Pancreas (tissue), 10 donors: ENCODE results near the gene RPEL1. TPM values are rescaled to one million over a fixed set of nuclear protein-coding genes. Genes with fewer than 3 reads are reported as not detected.

Source experiments
- ATAC-seq, 4 donors: fragments of 200-7000 bp; cut with Tn5 transposase; one replicate each; pipeline versions ENCODE4 v1.8.0 to v1.9.1; 2020; ENCODE audit warnings: mild to moderate bottlenecking in 4 of 4, moderate library complexity in 4 of 4
- DNase-seq, 6 donors: peaks; one replicate each; pipeline ENCODE4 v3.0.0-alpha.2; 2020
- FAIRE-seq: peaks from 2 replicates; lab custom pipeline; 2012; peaks lifted over from hg19 to GRCh38; lab: Jason Lieb, UNC
- H3K27ac ChIP-seq, 4 donors: fragments of 200-600 bp; sonication (generic); 1 replicate in 3 of 4; 2 replicates in 1 of 4; pipeline versions ENCODE4 v1.5.0 to v1.8.0; 2020
- H3K27me3 ChIP-seq, 4 donors: fragments of 200-600 bp; one replicate each; pipeline ENCODE4 v1.8.0; 2021
- H3K36me3 ChIP-seq, 3 donors: fragments of 200-600 bp; sonication (generic) in 1 of 3; one replicate each; pipeline versions ENCODE4 v1.5.0 to v1.8.0; 2020 to 2021
- H3K4me1 ChIP-seq, 3 donors: fragments of 200-600 bp; one replicate each; pipeline ENCODE4 v1.8.0; 2021
- H3K4me3 ChIP-seq, 4 donors: fragments of 200-600 bp; sonication (generic) in 2 of 4; one replicate each; pipeline versions ENCODE4 v1.5.0 to v1.8.0; 2020 to 2021
- H3K9me3 ChIP-seq, 4 donors: fragments of 200-600 bp; one replicate each; pipeline ENCODE4 v1.8.0; 2021
- CTCF ChIP-seq, 4 donors: fragments of 200-600 bp; sonication (generic) in 3 of 4; IDR thresholded peaks; one replicate each; pipeline versions ENCODE4 v1.5.0 to v1.8.0; 2021; ENCODE audit warnings: antibody characterized with exemption in 4 of 4
- WGBS, 2 donors: extraction: QIAGEN DNeasy Blood & Tissue Kit; methylation state at CpG; one replicate each; pipeline ENCODE4 v1.1.7; 2013; 5-methylcytosine and 5-hydroxymethylcytosine counted together
- intact Hi-C, 3 donors: fragments of 100-400 bp; cut with DNase I; formaldehyde crosslinking; loops; one replicate each; pipeline versions ENCODE4 v1.11.1 to v1.14.2; 2022
- polyA plus RNA-seq, 2 donors: library from polyadenylated mRNA; stranded (reverse); fragments of 200-250 nt; gene quantifications; one replicate each; pipeline ENCODE4 v1.2.3, GENCODE V29; 2013
- total RNA-seq, 6 donors: library from RNA; stranded (reverse); fragmentation: NEBNext Ultra II Directional in 4 of 6; extraction: Animal tissue kit (Norgen Biotek cat#: 25700) in 4 of 6; gene quantifications; one replicate each; pipeline versions ENCODE4 v1.2.1 to v1.2.4, GENCODE V29; 2021 to 2023
- donor health status: healthy with polysubstance abuse.
- donor health status: DM: no; HTN: no; CAD: no; lungs with moderate emphysema.
- donor health status: DM: no; HTN: no; CAD: no.
- donor health status: control.
- donor health status: control.
- donor health status: Bipolar disorder and iron deficiency.
- donor health status: DM: yes; HTN: yes; CAD: no.
- donor health status: DM: no; HTN: no; CAD: no.
- donor health status: DM: no; HTN: no; CAD: no.
- donor health status: DM: yes; HTN: yes; CAD: no.

Gene RPEL1
- total and polyA plus RNA-seq, 8 donors: not detected

- intact Hi-C loops: no loop called here
- no peaks in the 10 kb centered on the region for H3K36me3 ChIP-seq
- ATAC-seq: peak; percentile 56 to 91 (median 70)
- DNase-seq: peak; percentile 32 to 70 (median 60)
- no peaks in the 10 kb centered on the region for H3K4me1 ChIP-seq
- FAIRE-seq: no peak
- TF ChIP-seq CTCF (IDR thresholded peaks at IDR 0.05): no peak
- H3K27ac ChIP-seq: no peak overlapping the region
- WGBS, 2 donors: 28 to 31% methylated on average over 11 of the region's 11 CpGs
- no peaks in the 10 kb centered on the region for H3K9me3 ChIP-seq
- H3K27me3 ChIP-seq: peaks cover 0 to 9% (median 0%) of the 10 kb centered on the region in 4 donors
- H3K4me3 ChIP-seq: no peak overlapping the region
Measured at GRCh38 chr10:103265717-103266329, 20.1 kb downstream of the RPEL1 start.

GRCh38 chr10:103273041-103273441 is 27.4 kb downstream of the RPEL1 start:
- Histone ChIP-seq H3K27me3 (peaks cover 0 to 12% (median 2%) of the 10 kb centered on the region in 4 donors), H3K27ac (no peak overlapping the region), H3K36me3 (no peaks in the 10 kb centered on the region), H3K9me3 (no peaks in the 10 kb centered on the region), H3K4me3 (no peak overlapping the region), H3K4me1 (peaks cover 0 to 3% (median 0%) of the 10 kb centered on the region in 3 donors)
- DNase-seq: no peak
- WGBS, 2 donors: 64 to 67% methylated on average over 4 of the region's 4 CpGs
- peak in 2 of 4 donors; percentile 39 to 50 for ATAC-seq
- intact Hi-C loops: no loop called here
- no peak for TF ChIP-seq CTCF (IDR thresholded peaks at IDR 0.05)
- FAIRE-seq: no peak

GRCh38 chr10:103276251-103276895 is 30.7 kb downstream of the RPEL1 start:
- Histone ChIP-seq H3K4me3 (peak overlapping the region in 1 of 4 donors; percentile 40), H3K36me3 (no peaks in the 10 kb centered on the region), H3K9me3 (no peaks in the 10 kb centered on the region), H3K27me3 (peaks cover 0 to 24% (median 6%) of the 10 kb centered on the region in 4 donors), H3K27ac (no peak overlapping the region), H3K4me1 (peaks cover 0 to 3% (median 0%) of the 10 kb centered on the region in 3 donors)
- TF ChIP-seq CTCF (IDR thresholded peaks at IDR 0.05): no peak
- ATAC-seq (no peak), DNase-seq (no peak), FAIRE-seq (no peak)
- 10 to 15% methylated on average over 21 of the region's 21 CpGs for WGBS, 2 donors
- intact Hi-C loops: no loop called here

- Histone ChIP-seq H3K36me3 (no peaks in the 10 kb centered on the region), H3K4me1 (peaks cover 0 to 3% (median 0%) of the 10 kb centered on the region in 3 donors), H3K27ac (no peak within 1 kb of the TSS), H3K27me3 (peaks cover 0 to 29% (median 6%) of the 10 kb centered on the region in 4 donors), H3K4me3 (peak within 1 kb of the TSS; percentile 2 to 40 (median 6)), H3K9me3 (no peaks in the 10 kb centered on the region)
- DNase-seq: peak in 2 of 6 donors; percentile 51 to 65
- no peak for TF ChIP-seq CTCF (IDR thresholded peaks at IDR 0.05)
- intact Hi-C loops: no loop called here
- peak in 3 of 4 donors; percentile 54 to 82 (median 72) for ATAC-seq
- WGBS, 2 donors: 2% methylated on average over 95 to 105 of the region's 105 CpGs
- no peak for FAIRE-seq
Measured at GRCh38 chr10:103276896-103277712, 31.4 kb downstream of the RPEL1 start, which contains the start of gene INA. Gene INA (plus strand): TSS chr10:103277138. CDS start chr10:103277212, 74 bp downstream.
